ENCODE data around the gene CUL2.
"Not testable (repeated sequence)": the region's sequence is repeated elsewhere in the genome, so short reads cannot be mapped to it uniquely, and the experiment has no call there.

- TF ChIP-seq EZH2 (IDR thresholded peaks at IDR 0.05; ENCODE audit: borderline replicate concordance, low read depth, low read length, severe bottlenecking); CTCF (IDR thresholded peaks at IDR 0.05; ENCODE audit: borderline replicate concordance, extremely low read depth, low read length, poor library complexity, severe bottlenecking): not testable (repeated sequence)
Observed at GRCh38 chr10:34976380-34976910, 113.7 kb downstream of the CUL2 start.
